ENCODE measurements around the gene PLPP2.

DNA sequence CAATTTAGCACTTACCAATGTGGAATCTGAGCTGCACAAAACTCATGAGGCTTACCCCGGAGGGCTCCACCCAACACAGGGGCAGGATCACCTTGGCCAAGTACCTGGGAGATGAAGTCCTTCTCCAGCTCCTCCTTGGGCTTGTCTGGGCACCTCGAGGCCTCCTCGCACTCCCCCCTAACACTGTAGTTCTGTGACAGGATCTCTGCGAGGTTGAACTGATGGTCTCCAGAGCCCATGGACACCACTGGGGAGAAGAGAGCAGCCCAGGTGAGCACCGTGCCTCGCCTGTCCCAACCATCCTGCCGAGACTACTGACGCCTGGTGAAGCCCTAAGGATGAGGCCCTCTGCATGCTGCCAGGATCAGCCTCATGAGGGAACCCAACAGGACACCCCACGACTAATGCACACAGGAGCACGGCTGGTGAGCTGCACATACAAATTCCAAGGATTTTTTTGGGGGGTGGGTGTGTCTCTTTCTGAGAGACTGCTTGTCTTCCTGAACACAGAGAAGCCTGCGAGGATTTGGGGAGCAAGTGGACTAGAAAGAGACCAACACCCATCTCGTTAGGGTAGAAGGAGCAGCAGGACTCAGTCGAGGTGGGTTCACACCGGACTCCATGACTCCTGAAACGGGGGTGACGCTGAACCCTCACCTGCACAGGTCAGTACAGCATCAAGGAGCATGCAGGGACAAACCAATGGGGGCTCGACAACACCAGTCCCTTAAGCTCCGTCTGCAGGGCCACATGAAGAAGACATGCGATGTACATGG, 43.3 kb upstream of the PLPP2 start:
- TF ChIP-seq, protein P1, sequence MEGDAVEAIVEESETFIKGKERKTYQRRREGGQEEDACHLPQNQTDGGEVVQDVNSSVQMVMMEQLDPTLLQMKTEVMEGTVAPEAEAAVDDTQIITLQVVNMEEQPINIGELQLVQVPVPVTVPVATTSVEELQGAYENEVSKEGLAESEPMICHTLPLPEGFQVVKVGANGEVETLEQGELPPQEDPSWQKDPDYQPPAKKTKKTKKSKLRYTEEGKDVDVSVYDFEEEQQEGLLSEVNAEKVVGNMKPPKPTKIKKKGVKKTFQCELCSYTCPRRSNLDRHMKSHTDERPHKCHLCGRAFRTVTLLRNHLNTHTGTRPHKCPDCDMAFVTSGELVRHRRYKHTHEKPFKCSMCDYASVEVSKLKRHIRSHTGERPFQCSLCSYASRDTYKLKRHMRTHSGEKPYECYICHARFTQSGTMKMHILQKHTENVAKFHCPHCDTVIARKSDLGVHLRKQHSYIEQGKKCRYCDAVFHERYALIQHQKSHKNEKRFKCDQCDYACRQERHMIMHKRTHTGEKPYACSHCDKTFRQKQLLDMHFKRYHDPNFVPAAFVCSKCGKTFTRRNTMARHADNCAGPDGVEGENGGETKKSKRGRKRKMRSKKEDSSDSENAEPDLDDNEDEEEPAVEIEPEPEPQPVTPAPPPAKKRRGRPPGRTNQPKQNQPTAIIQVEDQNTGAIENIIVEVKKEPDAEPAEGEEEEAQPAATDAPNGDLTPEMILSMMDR (IDR thresholded peaks at IDR 0.05; ENCODE audit: low read depth, low read length, poor library complexity, severe bottlenecking), result no peak
- TF ChIP-seq EZH2phosphoT487 (IDR thresholded peaks at IDR 0.05; ENCODE audit: borderline replicate concordance, low read length), result no peak
